NCI-H524 (cell line): ENCODE measurements around the gene RRM1.
"Not testable (repeated sequence)": the region's sequence is repeated elsewhere in the genome, so short reads cannot be mapped to it uniquely, and the experiment has no call there.

Experiments used
- DNase-seq, 2 experiments: peaks; one replicate each; lab custom pipeline; 2025; lab: John Stamatoyannopoulos, UW

Gene RRM1

GRCh38 chr11:4140067-4140636 lies 45.6 kb downstream of the RRM1 start:
- no peak for DNase-seq

GRCh38 chr11:4146070-4146771 lies 51.6 kb downstream of the RRM1 start:
- DNase-seq, result no peak

- DNase-seq, result no peak
Measured at GRCh38 chr11:4146772-4147098, 52.1 kb downstream of the RRM1 start.

- no peak for DNase-seq
Measured at GRCh38 chr11:4154503-4154902, 59.9 kb downstream of the RRM1 start.

- no peak for DNase-seq
Measured at GRCh38 chr11:4156571-4156970, 62.0 kb downstream of the RRM1 start.

GRCh38 chr11:4158818-4159217 lies 64.2 kb downstream of the RRM1 start:
- DNase-seq, result not testable (repeated sequence)

GRCh38 chr11:4161305-4161704 lies 66.7 kb downstream of the RRM1 start:
- no peak for DNase-seq

- no peak for DNase-seq
Measured at GRCh38 chr11:4164884-4165590, 70.4 kb downstream of the RRM1 start.

- no peak for DNase-seq
Measured at GRCh38 chr11:4167292-4167691, 72.7 kb downstream of the RRM1 start.

GRCh38 chr11:4167758-4168157 lies 73.2 kb downstream of the RRM1 start:
- no peak for DNase-seq

- DNase-seq, result not testable (repeated sequence)
Measured at GRCh38 chr11:4175620-4176350, 81.2 kb downstream of the RRM1 start.

GRCh38 chr11:4178813-4179662 lies 84.4 kb downstream of the RRM1 start:
- DNase-seq, result no peak

- no peak for DNase-seq
Measured at GRCh38 chr11:4180441-4181183, 86.0 kb downstream of the RRM1 start.

GRCh38 chr11:4181782-4182721 lies 87.5 kb downstream of the RRM1 start:
- peak; percentile 55 to 57 for DNase-seq

GRCh38 chr11:4183410-4184057 lies 88.9 kb downstream of the RRM1 start:
- no peak for DNase-seq

- no peak for DNase-seq
Measured at GRCh38 chr11:4184163-4184916, 89.7 kb downstream of the RRM1 start.

GRCh38 chr11:4185561-4185960 lies 91.0 kb downstream of the RRM1 start:
- DNase-seq, result no peak

- DNase-seq, result peak in 1 of 2 experiments; percentile 39
Measured at GRCh38 chr11:4186464-4187054, 92.0 kb downstream of the RRM1 start.
